ENCODE data around the gene KIF21A. TPM values are rescaled to one million over a fixed set of nuclear protein-coding genes. Genes with fewer than 3 reads are reported as not detected.

Gene KIF21A
- total RNA-seq, 4 donors from 2014 or later, result 28.4 to 36.4 (median 33.1) TPM

DNA sequence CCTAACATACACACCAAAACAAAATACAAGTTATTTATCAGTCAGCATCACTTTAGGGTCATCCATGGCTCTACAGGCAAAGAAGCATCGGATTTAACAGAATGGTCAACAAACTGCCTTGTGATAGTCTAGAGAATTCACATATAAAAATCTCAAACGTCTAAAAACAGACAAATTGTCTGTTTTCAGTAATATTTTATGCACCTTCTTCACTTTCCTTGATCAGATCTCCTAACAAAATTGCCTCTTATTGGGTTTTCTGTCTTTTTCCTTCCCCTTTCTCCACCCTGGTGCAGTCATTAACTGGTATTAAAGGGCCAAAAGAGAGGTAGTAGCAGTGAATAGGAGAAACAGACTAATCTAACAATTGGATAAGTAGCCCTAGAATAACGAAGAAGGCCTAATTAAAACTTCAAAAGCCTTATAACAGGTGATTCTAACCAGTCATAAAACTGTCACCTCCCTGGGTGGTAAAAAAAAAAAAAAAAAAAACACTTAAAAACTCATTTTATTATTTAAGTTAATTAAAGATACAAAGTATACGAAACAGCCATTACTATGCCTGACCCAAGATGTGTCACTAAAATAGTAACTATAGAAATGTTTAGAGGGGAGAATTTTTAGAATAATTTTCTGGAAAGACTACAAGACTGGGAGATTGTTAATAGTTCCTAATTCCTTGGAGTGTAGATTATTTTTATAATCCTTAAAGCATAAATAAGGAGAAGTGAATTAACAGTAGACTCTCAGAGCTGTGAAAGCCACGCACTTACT, 1.5 kb downstream of the KIF21A start:
- H3K36me3 ChIP-seq, result no peaks in the 10 kb centered on the region
- no peak for ATAC-seq
- no peaks in the 10 kb centered on the region for H3K27me3 ChIP-seq
- peaks cover 20 to 42% of the 10 kb centered on the region in 2 donors for H3K4me1 ChIP-seq
- no peak for TF ChIP-seq POLR2A (IDR thresholded peaks at IDR 0.05)
- TF ChIP-seq, protein P1, sequence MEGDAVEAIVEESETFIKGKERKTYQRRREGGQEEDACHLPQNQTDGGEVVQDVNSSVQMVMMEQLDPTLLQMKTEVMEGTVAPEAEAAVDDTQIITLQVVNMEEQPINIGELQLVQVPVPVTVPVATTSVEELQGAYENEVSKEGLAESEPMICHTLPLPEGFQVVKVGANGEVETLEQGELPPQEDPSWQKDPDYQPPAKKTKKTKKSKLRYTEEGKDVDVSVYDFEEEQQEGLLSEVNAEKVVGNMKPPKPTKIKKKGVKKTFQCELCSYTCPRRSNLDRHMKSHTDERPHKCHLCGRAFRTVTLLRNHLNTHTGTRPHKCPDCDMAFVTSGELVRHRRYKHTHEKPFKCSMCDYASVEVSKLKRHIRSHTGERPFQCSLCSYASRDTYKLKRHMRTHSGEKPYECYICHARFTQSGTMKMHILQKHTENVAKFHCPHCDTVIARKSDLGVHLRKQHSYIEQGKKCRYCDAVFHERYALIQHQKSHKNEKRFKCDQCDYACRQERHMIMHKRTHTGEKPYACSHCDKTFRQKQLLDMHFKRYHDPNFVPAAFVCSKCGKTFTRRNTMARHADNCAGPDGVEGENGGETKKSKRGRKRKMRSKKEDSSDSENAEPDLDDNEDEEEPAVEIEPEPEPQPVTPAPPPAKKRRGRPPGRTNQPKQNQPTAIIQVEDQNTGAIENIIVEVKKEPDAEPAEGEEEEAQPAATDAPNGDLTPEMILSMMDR (IDR thresholded peaks at IDR 0.05 in 4 of 5, conservative IDR thresholded peaks at IDR 0.05 in 1 of 5), result no peak
- intact Hi-C loops (cut with DNase I; ENCODE audit: low total_unique reads), result loop anchor here (5.0 to 10.0 kb wide), 2 partner anchors 69 to 783 kb away; partner anchors contain the start of gene LRRK2
- DNase-seq, result no peak
- in situ Hi-C loops (cut with MboI; ENCODE audit: low sequenced_read_pairs in 4 of 4), result no loop called here
- peak overlapping the region; percentile 60 to 84 (median 70) for H3K4me3 ChIP-seq
- peak overlapping the region; percentile 86 to 98 (median 95) for H3K27ac ChIP-seq
- H3K9me3 ChIP-seq, result no peaks in the 10 kb centered on the region

DNA sequence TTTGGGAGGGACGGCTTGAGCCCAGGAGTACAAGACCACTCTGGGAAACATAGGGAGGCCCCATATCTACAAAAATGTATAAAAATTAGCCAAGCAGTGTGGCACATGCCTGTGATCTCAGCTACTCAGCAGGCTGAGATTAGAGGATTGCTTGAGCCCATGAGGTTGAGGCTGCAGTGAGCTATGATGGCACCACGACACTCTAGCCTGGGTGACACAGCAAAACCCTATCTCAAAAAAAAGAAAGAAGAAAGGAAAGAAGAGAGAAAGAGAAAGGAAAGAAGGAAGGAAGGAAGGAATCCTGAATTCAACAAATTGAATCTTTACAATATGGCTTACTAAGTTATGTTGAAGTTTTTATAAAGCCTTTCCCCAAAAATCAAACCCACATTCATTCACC, 2.1 kb downstream of the KIF21A start:
- DNase-seq (no peak), ATAC-seq (no peak)
- H3K36me3 ChIP-seq, result no peaks in the 10 kb centered on the region
- intact Hi-C loops (cut with DNase I; ENCODE audit: low total_unique reads) (loop anchor here (5.0 to 10.0 kb wide), 2 partner anchors 68 to 784 kb away; partner anchors contain the start of gene LRRK2), in situ Hi-C loops (cut with MboI; ENCODE audit: low sequenced_read_pairs in 4 of 4) (no loop called here)
- TF ChIP-seq, protein P1 (IDR thresholded peaks at IDR 0.05 in 4 of 5, conservative IDR thresholded peaks at IDR 0.05 in 1 of 5), result no peak
- no peak for TF ChIP-seq POLR2A (IDR thresholded peaks at IDR 0.05)
- peaks cover 20 to 42% of the 10 kb centered on the region in 2 donors for H3K4me1 ChIP-seq
- H3K9me3 ChIP-seq, result no peaks in the 10 kb centered on the region
- H3K4me3 ChIP-seq, result peak overlapping the region in 2 of 4 donors; percentile 22 to 76
- peak overlapping the region; percentile 86 to 98 (median 95) for H3K27ac ChIP-seq
- H3K27me3 ChIP-seq, result no peaks in the 10 kb centered on the region

DNA sequence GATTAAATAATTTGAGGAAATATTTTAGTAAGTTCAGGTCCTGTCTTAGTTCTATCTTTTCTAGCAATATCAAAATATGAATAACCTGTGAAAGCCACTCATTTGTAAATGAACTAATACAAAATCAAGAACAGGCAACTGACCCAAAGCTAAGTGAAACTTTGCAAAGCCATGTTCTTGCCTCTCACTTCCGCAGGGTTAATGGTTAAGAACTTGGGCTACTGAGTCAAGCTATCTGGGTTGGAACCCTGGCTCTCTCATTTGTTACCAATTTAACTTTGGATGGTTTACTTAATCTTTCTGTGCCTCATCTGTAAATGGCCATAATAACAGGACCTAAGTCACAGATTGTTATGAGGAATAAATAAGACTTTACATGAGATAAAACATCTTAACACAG, 2.8 kb downstream of the KIF21A start:
- intact Hi-C loops (cut with DNase I; ENCODE audit: low total_unique reads) (loop anchor here (5.0 to 10.0 kb wide), 2 partner anchors 68 to 785 kb away; partner anchors contain the start of gene LRRK2), in situ Hi-C loops (cut with MboI; ENCODE audit: low sequenced_read_pairs in 4 of 4) (no loop called here)
- ATAC-seq, result no peak
- no peak overlapping the region for H3K4me3 ChIP-seq
- DNase-seq, result no peak
- H3K27ac ChIP-seq, result peak overlapping the region; percentile 86 to 98 (median 95)
- no peaks in the 10 kb centered on the region for H3K36me3 ChIP-seq
- no peaks in the 10 kb centered on the region for H3K27me3 ChIP-seq
- H3K4me1 ChIP-seq, result peaks cover 20 to 42% of the 10 kb centered on the region in 2 donors
- H3K9me3 ChIP-seq, result no peaks in the 10 kb centered on the region
- no peak for TF ChIP-seq POLR2A (IDR thresholded peaks at IDR 0.05)
- TF ChIP-seq, protein P1 (IDR thresholded peaks at IDR 0.05 in 4 of 5, conservative IDR thresholded peaks at IDR 0.05 in 1 of 5), result no peak

DNA sequence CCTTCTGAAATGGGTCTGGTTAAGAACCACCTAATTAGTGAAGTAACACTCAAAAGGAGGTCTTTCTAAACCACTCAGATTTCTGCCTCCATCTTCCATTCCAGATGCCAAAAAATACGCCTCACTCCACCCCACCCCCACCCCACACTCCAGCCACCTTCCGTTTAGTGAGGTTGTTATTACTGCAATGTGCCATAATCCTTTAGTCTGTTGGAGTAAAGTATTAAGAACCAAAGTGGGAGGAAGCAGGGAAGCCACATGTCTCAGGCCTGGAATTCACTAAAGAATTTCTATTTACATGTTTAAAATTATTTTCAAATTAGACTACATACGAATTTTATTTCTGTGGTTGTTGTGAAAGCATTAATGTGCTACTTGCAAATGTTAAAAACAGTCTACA, 7.4 kb downstream of the KIF21A start:
- intact Hi-C loops (cut with DNase I; ENCODE audit: low total_unique reads) (no loop called here), in situ Hi-C loops (cut with MboI; ENCODE audit: low sequenced_read_pairs in 4 of 4) (no loop called here)
- ATAC-seq (no peak), DNase-seq (no peak)
- TF ChIP-seq, protein P1 (IDR thresholded peaks at IDR 0.05 in 4 of 5, conservative IDR thresholded peaks at IDR 0.05 in 1 of 5), result no peak
- TF ChIP-seq POLR2A (IDR thresholded peaks at IDR 0.05), result no peak
- H3K36me3 ChIP-seq, result no peaks in the 10 kb centered on the region
- H3K27ac ChIP-seq, result no peak overlapping the region
- no peaks in the 10 kb centered on the region for H3K9me3 ChIP-seq
- H3K4me1 ChIP-seq, result peaks cover 18 to 38% of the 10 kb centered on the region in 2 donors
- no peak overlapping the region for H3K4me3 ChIP-seq
- no peaks in the 10 kb centered on the region for H3K27me3 ChIP-seq
